ENCODE results near the gene ANAPC2.
"Not testable (repeated sequence)": the region's sequence is repeated elsewhere in the genome, so short reads cannot be mapped to it uniquely, and the experiment has no call there.

The ANAPC2 gene

DNA sequence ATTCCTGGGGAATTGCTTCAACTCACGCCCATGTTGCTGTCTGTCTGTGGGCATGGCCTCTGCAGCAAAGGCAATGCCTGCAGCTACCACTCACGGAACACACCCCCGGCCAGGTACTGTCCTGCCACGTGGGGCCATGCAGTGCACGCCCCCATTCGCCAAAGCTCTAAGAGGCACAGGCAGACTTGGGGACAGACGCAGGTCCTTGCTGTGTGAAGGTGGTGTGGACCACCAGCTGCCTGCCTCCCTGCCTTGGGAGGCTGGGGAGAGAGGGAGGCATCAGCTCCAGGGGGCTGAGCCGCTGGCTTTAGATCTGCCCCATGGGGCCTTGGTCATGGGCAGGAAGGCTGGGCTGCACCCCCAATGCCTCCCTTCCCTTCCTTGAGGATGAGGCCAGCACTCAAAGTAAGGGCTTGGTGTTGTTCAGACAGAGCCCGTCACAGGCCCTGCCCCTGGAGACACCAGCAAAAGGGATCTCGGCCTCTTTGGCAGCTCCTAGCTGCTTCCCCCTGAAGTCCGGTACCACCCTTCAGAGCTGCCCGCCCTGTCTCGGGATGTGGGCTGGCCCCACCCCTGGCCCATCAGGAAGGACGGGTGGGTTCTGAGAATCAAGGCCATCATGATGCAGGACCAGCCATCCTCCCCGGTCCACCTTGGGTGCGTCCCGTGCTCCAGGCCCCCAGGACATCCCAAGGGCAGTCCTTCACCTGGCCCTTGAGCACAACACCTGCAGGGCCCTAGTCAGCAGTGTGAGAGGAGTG is 47.1 kb downstream of the ANAPC2 start:
- DNase-seq = no peak

DNA sequence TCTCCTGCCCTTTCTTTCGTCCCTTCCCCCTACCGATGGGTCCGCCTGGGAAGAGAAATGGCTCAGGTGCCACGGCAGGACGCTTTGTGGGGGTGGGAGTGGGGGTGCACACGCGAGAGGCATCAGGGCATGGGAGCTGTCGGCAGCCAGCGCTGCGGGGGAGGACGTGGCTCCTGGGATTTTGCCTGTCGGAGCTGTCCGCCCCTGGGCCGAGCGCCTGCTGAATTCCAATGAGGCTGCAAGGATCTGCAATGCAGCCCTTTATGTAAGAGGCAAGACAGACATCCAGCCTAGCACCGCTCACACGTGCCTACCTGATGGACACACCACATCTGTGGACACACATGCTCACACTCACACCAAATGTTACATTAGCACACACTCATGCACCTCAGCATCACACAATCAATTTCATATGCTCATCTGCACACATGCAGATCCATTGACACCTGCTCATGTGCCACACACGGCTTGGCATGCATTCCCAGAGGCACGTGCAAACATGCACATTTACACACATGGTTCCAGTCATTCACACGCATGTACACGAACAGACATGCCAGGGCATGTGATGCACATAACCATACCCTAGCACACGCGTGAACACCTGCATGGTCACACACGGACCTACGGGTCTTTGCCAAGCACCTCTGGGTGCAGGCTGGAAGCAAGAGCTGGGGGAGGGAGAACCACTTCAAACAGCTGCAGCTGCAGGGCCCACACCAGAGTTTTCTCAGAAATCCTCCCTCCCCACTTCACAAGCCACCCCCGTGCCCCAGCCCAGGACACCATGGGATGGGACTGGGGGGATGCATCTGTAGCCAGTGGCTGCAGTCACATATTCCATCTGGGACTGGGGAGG is 48.0 kb downstream of the ANAPC2 start:
- DNase-seq = no peak

GRCh38 chr9:137139468-137140150 is 48.8 kb downstream of the ANAPC2 start:
- DNase-seq = no peak

DNA sequence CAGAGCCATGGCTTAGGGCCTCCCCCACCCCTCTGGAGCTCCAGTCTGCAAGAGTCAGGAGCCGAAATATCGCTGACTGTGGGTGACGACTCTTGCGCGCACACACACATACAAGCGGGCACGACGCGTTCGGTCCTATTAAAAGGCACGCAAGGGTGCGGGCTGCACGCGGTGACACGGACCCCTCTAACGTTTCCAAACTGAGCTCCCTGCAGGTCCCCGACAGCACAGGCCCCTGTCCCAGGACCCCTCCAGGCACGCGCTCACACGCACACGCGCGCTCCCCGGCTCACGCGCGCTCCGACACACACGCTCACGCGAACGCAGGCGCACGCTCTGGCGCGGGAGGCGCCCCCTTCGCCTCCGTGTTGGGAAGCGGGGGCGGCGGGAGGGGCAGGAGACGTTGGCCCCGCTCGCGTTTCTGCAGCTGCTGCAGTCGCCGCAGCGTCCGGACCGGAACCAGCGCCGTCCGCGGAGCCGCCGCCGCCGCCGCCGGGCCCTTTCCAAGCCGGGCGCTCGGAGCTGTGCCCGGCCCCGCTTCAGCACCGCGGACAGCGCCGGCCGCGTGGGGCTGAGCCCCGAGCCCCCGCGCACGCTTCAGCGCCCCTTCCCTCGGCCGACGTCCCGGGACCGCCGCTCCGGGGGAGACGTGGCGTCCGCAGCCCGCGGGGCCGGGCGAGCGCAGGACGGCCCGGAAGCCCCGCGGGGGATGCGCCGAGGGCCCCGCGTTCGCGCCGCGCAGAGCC is 49.5 kb downstream of the ANAPC2 start, which contains the start of gene GRIN1:
Gene GRIN1, plus strand, starts transcription at position 433 of the 746 bp plus-strand sequence. CDS start 333 bp downstream, outside the sequence.
- DNase-seq = no peak

DNA sequence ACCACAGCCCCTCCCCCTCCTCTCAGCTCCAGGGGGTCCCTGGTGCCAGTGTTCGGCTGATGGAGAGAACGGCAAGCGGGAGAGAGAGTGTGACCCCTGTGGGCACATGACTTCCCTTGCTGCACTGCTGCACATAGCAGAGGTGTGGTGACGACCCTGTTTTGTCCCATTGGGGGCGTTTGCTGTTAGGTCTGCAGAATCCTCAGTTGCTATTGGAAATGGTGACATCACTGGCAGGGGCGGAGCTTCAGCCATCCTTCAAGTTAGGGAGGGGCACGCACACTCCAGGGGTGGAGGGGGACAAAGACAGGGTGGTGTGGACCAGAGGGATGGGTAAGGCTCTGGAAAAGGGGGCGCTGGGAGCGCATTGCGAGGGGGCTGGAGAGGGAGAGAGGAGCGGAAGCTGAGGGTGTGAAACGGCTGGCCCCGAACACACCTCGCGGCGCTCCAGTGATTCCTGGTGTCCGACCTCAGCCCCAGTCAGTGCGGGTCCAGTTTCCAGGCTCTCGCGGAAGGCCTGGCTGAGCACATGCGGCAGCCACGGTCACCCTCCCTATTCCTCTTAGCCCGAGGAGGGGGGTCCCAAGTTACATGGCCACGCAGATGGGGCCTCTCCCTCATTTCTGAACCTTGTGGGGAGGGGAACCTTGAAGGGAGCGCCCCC is 50.2 kb downstream of the ANAPC2 start:
- DNase-seq = no peak

DNA sequence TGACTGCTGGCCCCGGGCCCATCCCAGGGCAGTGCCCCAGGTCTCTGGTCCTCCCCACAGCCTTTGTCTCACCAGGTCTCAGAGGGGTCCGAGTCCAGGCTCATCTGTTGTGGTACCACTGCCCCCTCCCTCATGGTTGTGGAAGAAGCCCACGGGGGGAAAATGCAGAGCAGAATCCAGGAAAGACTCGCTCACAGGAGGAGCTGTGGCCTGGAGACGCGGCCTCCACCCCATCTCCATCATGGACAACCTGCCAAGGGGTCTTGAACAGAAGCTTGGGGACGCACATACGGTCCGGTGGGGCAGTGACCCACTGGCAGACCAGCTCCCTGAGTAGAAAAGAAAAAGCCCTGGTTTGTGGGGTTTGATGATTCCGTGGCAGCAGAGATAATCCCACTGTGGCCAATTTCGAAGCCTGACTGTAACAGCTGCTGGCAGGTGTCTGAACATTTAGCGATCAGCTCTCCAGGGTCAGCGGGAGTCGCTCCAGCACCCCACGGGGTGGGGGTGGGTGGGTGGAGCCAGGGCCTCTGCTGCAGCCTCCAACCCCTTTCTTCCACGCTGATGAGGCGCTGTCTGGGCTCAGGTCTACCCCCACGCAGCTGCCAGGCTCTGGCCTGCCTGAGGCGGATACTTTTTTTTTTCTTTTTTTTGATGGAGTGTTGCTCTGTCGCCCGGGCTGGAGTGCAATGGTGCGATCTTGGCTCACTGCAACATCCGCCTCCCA is 51.3 kb downstream of the ANAPC2 start:
- DNase-seq = no peak

DNA sequence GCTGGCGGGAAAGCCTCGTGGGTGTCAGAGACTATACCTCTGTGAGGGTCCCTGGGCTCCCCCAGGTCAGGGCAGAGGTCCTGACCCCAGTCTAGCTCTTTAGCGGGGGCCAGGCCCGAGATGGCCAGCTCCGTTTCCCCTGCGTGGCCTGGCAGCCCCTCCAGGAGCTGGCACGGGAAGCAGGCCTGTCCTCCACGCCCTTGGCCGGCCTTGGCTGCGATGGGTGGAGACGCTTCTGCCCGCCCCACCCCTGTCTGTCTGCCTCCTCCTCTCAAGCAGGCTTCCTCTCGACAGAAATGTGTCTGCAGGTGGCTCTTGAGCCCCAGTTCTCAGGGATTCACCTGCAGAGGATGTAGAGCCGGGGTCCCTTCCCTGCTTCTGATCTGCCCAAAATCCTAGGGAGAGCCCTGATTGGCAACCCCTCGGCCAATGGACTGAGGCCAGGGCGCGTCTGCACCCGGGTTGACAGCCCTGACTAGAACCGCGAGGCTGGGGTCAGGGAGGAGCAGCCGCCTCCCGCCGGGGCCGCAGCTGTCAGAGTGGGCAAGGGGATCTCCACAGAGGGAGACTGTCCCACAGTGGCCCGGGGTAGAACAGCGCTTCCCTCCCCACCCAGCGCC is 52.0 kb downstream of the ANAPC2 start:
- DNase-seq = no peak

GRCh38 chr9:137135154-137135553 is 53.2 kb downstream of the ANAPC2 start:
- not testable (repeated sequence) for DNase-seq

DNA sequence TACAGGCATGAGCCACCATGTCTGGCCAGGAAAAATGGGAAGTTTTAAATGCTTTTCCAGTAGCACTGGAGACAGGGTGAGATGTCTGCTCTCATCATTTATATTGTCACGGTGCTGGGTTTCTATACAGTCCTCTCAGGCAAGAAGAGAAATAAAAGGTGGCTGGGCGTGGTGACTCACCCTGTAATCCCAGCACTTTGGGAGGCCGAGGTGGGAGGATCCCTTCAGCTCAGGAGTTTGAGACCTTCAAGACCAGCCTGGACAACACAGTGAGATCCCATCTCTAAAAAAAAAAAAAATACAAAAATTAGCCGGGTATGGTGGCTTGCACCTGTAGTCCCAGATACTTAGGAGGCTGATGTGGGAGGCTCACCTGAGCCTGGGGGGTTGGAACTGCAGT is 54.2 kb downstream of the ANAPC2 start:
- DNase-seq = no peak

DNA sequence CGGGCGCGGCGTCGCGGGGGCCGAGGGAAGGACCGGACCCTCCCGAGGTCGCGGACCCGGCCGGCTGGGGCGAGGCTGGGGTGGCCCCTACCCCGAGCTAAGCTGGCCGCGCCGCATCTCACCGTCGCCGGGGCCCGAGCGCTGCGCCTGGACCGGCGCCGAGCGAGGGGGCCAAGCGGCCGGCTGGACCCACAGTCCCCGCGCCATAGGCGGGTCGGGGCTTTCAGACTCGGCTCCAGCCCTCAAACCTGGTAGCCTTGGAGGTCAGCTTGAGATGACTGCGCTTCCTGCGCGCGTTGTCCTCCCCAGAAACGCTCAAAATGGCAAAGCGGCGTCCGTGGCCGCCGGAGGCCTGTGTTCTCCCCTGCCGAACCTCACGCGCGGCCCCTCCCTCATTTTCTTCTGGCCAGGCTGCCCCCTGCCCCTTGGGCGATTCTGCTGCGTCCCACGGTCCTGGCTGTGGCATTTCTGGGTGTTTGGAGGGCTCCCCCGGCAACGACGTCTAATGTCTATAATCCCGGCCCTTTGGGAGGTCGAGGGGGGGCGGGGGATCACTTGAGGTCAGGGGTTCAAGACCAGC is 58.1 kb downstream of the ANAPC2 start:
- DNase-seq = no peak

DNA sequence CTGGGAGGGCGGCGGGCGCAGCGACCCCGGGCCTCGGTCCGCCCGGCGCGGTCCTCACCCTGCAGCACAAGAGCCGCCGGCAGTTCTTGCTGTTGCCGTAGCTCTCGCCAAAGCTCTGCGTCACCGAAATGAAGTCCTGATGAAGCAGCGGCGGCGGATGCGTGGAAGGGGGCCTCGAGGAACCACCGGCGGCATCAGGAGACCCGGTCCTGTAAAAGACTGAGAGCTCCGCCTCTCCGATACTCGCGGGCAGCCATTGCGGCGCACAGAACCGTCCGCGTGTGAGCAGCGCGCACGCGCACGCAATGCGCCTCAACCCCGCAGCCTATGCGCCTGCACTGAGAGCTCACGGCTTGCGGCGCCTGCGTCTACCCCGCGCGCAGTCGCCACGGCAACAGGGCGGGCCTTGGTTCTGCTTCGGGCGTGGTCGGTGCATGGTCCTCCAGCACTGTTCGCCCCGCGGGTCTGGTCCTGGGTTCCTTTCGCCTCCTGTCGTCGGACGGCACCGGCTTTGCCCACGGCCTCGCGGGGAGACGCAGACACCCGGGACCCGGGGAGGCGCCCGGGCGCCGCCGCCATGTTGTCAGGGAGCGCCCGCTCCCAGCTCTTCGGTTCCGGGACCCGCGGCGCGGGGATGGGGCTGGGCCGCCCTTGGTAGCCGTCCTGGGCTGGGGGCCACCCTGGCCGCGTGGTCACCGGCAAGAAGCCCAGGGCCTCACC is 58.7 kb downstream of the ANAPC2 start:
- peak; percentile 69 for DNase-seq

- no peak for DNase-seq
Observed at GRCh38 chr9:137128862-137129455, 59.4 kb downstream of the ANAPC2 start.

DNA sequence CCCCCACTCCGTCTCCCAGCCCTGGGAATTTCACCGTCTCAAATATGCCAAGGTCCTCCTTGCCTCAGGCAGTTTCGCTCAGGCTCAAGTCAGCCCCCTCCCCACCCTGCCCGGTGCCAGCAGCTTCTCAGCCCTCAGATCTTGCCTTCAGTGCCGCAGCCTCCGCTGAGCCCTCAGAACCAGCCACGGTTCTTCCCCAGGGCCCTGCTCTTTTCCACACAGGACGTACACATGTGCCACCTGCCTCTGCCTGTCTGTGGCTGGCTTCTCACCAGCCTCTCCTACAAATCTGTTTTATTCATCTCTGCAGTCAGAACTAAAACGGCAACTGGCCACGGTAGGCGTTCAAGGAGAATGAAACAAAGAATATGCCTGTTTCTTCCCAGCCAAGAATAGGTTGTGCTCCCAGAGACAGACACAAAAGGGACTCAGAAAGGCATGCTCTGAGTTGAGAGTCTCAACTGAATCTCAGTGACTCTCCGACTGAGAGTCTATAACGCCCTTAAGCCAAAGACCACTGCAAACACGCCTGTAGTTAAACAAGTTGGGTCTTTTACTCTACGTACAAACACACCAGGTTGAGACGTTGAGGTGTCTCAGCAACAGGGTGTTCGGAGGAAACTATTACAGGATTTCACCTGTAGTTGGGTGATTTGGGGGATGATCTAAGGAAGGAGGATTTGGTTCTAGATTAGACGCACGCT is 60.0 kb downstream of the ANAPC2 start:
- no peak for DNase-seq

- no peak for DNase-seq
Observed at GRCh38 chr9:137127301-137128157, 60.8 kb downstream of the ANAPC2 start.

DNA sequence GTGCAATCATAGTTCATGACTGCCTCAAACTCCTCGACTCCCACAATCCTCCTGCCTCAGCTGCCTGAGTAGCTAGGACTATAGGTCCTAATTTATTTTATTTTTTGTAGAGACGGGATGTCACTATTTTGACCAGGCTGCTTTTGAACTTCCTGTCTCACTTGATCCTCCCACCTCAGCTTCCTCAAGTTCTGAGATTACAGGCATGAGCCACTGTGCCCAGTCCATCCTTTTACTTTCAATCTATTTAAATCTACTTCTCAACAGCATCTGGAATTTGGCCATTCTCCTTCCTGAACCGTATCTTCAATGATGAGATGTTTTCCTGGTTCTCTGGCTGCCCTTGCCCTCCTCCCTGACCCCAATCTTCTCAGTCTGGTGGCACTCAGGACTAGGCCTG is 61.6 kb downstream of the ANAPC2 start:
- DNase-seq = no peak

Measured in NCI-H526 treated with DMSO at 0.1 percent for 48 hours (cell line).